Peyer's patch (tissue), 4 donors: ENCODE data around the gene RDH12. TPM values are rescaled to one million over a fixed set of nuclear protein-coding genes. Genes with fewer than 3 reads are reported as not detected.

Experiments
- DNase-seq, 3 donors: peaks; one replicate each; pipeline ENCODE4 v3.0.0-alpha.2; 2017 to 2019
- H3K27ac ChIP-seq, 4 donors: fragments of 200-600 bp; sonication (generic); one replicate each; pipeline ENCODE4 v1.5.1; 2016 to 2019
- H3K27me3 ChIP-seq, 2 donors: fragments of 200-600 bp; sonication (generic); one replicate each; pipeline ENCODE4 v1.5.1; 2019
- H3K36me3 ChIP-seq, 3 donors: fragments of 200-600 bp; sonication (generic); one replicate each; pipeline ENCODE4 v1.5.1; 2016 to 2019
- H3K4me1 ChIP-seq, 4 donors: fragments of 200-600 bp; sonication (generic); one replicate each; pipeline ENCODE4 v1.5.1; 2016 to 2019
- H3K4me3 ChIP-seq, 4 donors: fragments of 200-600 bp; sonication (generic); 1 replicate in 3 of 4; 2 replicates in 1 of 4; pipeline ENCODE4 v1.5.1; 2016 to 2019; ENCODE audit warnings: mild to moderate bottlenecking in 1 of 4
- H3K9me3 ChIP-seq, 4 donors: fragments of 200-600 bp; sonication (generic); one replicate each; pipeline ENCODE4 v1.5.1; 2016 to 2019; ENCODE audit warnings: mild to moderate bottlenecking in 1 of 4
- POLR2A ChIP-seq, 2 donors: fragments of 450-650 bp; IDR thresholded peaks; one replicate each; pipeline ENCODE4 v1.5.1; 2017; ENCODE audit warnings: antibody characterized with exemption in 2 of 2, mild to moderate bottlenecking in 2 of 2, moderate library complexity in 2 of 2
- total RNA-seq, 4 donors: library from RNA; depleted of rRNA; stranded (reverse); fragments of >200 nt; gene quantifications; one replicate each; pipeline ENCODE4 v1.1.0, GENCODE V29; 2016
- TF ChIP-seq, protein P1 (sequence below), 6 experiments: fragments of 450-650 bp in 4 of 6; fragments of 200-600 bp in 2 of 6; sonication (generic) in 1 of 6; IDR thresholded peaks; one replicate each; pipeline ENCODE4 v1.5.1; 2017 to 2019; ENCODE audit warnings: antibody characterized with exemption in 6 of 6, mild to moderate bottlenecking in 3 of 6, moderate library complexity in 1 of 6

The RDH12 gene
- total RNA-seq, 4 donors from 2014 or later, result not detected

- no peaks in the 10 kb centered on the region for H3K36me3 ChIP-seq
- TF ChIP-seq, protein P1, sequence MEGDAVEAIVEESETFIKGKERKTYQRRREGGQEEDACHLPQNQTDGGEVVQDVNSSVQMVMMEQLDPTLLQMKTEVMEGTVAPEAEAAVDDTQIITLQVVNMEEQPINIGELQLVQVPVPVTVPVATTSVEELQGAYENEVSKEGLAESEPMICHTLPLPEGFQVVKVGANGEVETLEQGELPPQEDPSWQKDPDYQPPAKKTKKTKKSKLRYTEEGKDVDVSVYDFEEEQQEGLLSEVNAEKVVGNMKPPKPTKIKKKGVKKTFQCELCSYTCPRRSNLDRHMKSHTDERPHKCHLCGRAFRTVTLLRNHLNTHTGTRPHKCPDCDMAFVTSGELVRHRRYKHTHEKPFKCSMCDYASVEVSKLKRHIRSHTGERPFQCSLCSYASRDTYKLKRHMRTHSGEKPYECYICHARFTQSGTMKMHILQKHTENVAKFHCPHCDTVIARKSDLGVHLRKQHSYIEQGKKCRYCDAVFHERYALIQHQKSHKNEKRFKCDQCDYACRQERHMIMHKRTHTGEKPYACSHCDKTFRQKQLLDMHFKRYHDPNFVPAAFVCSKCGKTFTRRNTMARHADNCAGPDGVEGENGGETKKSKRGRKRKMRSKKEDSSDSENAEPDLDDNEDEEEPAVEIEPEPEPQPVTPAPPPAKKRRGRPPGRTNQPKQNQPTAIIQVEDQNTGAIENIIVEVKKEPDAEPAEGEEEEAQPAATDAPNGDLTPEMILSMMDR (IDR thresholded peaks at IDR 0.05), result no peak
- TF ChIP-seq POLR2A (IDR thresholded peaks at IDR 0.05), result no peak
- H3K4me3 ChIP-seq, result peak overlapping the region in 1 of 4 donors; percentile 24
- peak in 2 of 3 donors; percentile 49 to 51 for DNase-seq
- H3K4me1 ChIP-seq, result no peaks in the 10 kb centered on the region
- H3K27me3 ChIP-seq, result no peaks in the 10 kb centered on the region
- no peaks in the 10 kb centered on the region for H3K9me3 ChIP-seq
- no peak overlapping the region for H3K27ac ChIP-seq
Measured at GRCh38 chr14:67729072-67729885, 27.6 kb downstream of the RDH12 start.

DNA sequence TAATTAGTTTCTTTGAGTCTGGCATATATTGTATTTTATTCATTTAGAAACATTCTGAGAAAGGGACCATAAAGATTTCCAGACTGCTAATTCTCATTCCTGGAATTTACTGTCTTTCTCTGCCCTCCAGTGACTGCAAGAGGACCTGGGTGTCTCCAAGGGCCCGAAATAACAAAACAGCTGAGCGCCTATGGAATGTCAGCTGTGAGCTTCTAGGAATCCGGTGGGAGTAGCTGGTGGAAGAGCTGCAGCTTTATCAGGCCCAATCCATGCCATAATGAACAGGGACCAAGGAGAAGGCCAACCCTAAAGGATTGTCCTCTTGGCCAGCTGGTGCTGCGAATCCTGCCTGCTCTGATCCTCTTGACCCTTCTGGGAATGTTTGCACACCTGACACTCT, 31.9 kb downstream of the RDH12 start:
- TF ChIP-seq, protein P1 (IDR thresholded peaks at IDR 0.05), result no peak
- TF ChIP-seq POLR2A (IDR thresholded peaks at IDR 0.05), result no peak
- no peak for DNase-seq
- H3K27me3 ChIP-seq, result no peaks in the 10 kb centered on the region
- H3K9me3 ChIP-seq, result no peaks in the 10 kb centered on the region
- no peak overlapping the region for H3K4me3 ChIP-seq
- H3K36me3 ChIP-seq, result no peaks in the 10 kb centered on the region
- no peak overlapping the region for H3K27ac ChIP-seq
- no peaks in the 10 kb centered on the region for H3K4me1 ChIP-seq

GRCh38 chr14:67734675-67735074, 33.0 kb downstream of the RDH12 start:
- DNase-seq, result no peak
- Histone ChIP-seq H3K36me3 (no peaks in the 10 kb centered on the region), H3K27me3 (no peaks in the 10 kb centered on the region), H3K4me3 (no peak overlapping the region), H3K27ac (no peak overlapping the region), H3K4me1 (no peaks in the 10 kb centered on the region), H3K9me3 (no peaks in the 10 kb centered on the region)
- TF ChIP-seq POLR2A (IDR thresholded peaks at IDR 0.05), result no peak
- TF ChIP-seq, protein P1 (IDR thresholded peaks at IDR 0.05), result no peak

DNA sequence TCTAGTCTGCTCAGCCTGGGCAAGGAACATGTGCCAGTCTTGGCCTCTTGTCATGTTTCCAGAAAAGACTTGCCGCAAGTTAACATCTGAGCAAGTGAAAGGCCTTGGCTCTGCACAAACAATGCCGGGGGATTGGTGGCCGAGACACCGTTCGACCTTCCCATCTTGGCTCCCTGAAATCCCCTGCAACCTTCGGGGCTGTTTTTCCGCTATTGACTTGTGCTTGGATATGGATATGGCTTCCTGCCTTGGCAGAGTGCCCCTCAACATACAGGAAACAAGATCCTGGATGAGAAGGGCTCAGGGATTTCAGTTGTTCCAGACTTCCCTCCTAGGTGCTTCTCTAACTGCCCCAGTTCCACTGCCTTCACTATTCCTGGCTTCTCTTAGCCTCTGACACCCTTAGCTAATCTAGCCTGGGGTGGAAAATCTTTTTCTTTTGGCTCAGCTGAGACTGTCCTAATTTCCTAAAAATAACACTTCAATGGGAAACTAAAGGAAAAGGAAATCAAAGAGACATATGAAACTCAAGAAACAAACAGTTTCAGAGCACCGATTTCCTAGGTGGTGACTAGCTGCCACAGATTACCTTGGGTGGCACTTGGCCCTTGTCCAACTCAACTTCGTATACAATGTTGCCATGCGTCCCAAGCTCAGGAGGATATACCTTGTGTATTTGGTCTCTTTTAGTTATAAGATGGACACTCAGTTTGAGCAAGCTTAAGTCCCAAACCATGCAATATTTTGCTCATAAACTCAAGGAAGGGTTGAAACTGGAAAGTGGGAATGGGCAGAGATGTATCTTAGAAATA, 33.9 kb downstream of the RDH12 start:
- DNase-seq, result no peak
- TF ChIP-seq, protein P1 (IDR thresholded peaks at IDR 0.05), result no peak
- TF ChIP-seq POLR2A (IDR thresholded peaks at IDR 0.05), result no peak
- H3K27ac ChIP-seq, result no peak overlapping the region

DNA sequence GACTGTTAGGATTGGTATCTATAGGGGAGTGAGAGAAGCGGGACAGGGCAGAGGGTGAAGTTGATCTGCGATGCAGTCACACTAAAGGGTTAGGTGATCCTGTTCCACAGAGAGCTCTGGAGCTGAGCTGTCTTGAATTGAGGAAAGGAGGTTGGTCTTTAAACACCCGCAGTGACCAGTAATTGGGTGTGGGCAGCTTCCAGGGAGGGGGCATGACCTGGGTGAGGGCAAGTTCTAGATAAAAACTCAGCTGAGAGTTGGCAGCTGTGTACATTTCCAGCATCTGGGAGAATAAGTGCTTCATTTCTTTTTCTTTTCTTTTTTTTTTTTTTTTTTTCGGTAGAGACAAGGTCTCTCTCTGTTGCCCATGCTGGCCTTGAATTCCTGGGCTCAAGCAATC, 35.1 kb downstream of the RDH12 start:
- no peak for DNase-seq
- Histone ChIP-seq H3K9me3 (no peaks in the 10 kb centered on the region), H3K27me3 (no peaks in the 10 kb centered on the region), H3K27ac (no peak overlapping the region), H3K4me1 (no peaks in the 10 kb centered on the region), H3K36me3 (no peaks in the 10 kb centered on the region), H3K4me3 (no peak overlapping the region)
- no peak for TF ChIP-seq POLR2A (IDR thresholded peaks at IDR 0.05)
- TF ChIP-seq, protein P1 (IDR thresholded peaks at IDR 0.05), result no peak

More for the DNA sequence above, 33.9 kb downstream of the RDH12 start:
- Histone ChIP-seq H3K4me3 (no peak overlapping the region), H3K9me3 (no peaks in the 10 kb centered on the region), H3K36me3 (no peaks in the 10 kb centered on the region), H3K4me1 (no peaks in the 10 kb centered on the region), H3K27me3 (no peaks in the 10 kb centered on the region)
